ENCODE data around the gene ADGRL3.
"Not testable (repeated sequence)": the region's sequence is repeated elsewhere in the genome, so short reads cannot be mapped to it uniquely, and the experiment has no call there.

Gene ADGRL3

GRCh38 chr4:61933527-61933926 is 733.4 kb downstream of the ADGRL3 start:
- no peak for DNase-seq

- no peak for DNase-seq
These were observed 734.1 kb downstream of the ADGRL3 start for GRCh38 chr4:61934198-61934597.

- no peak for DNase-seq
These were observed 738.2 kb downstream of the ADGRL3 start for GRCh38 chr4:61938250-61938846.

- DNase-seq = no peak
These were observed 750.5 kb downstream of the ADGRL3 start for GRCh38 chr4:61950625-61951024.

- DNase-seq = no peak
These were observed 753.3 kb downstream of the ADGRL3 start for GRCh38 chr4:61953386-61953785.

- no peak for DNase-seq
These were observed 758.5 kb downstream of the ADGRL3 start for GRCh38 chr4:61958591-61958990.

GRCh38 chr4:61959087-61959486 is 759.0 kb downstream of the ADGRL3 start:
- no peak for DNase-seq

GRCh38 chr4:61984260-61984909 is 784.3 kb downstream of the ADGRL3 start:
- no peak for DNase-seq

- no peak for DNase-seq
These were observed 785.3 kb downstream of the ADGRL3 start for GRCh38 chr4:61985426-61985825.

- DNase-seq = not testable (repeated sequence)
These were observed 786.8 kb downstream of the ADGRL3 start for GRCh38 chr4:61986929-61987328.

GRCh38 chr4:61992351-61992750 is 792.2 kb downstream of the ADGRL3 start:
- no peak for DNase-seq

GRCh38 chr4:61994036-61994435 is 793.9 kb downstream of the ADGRL3 start:
- no peak for DNase-seq

- no peak for DNase-seq
These were observed 795.7 kb downstream of the ADGRL3 start for GRCh38 chr4:61995717-61996340.

GRCh38 chr4:61996943-61997342 is 796.8 kb downstream of the ADGRL3 start:
- DNase-seq = no peak

- DNase-seq = no peak
These were observed 797.7 kb downstream of the ADGRL3 start for GRCh38 chr4:61997831-61998230.

GRCh38 chr4:62003695-62004094 is 803.6 kb downstream of the ADGRL3 start:
- no peak for DNase-seq

GRCh38 chr4:62004881-62005280 is 804.8 kb downstream of the ADGRL3 start:
- DNase-seq = no peak

- no peak for DNase-seq
These were observed 806.0 kb downstream of the ADGRL3 start for GRCh38 chr4:62006108-62006507.

- DNase-seq = no peak
These were observed 815.1 kb downstream of the ADGRL3 start for GRCh38 chr4:62015043-62015739.

GRCh38 chr4:62018537-62018936 is 818.4 kb downstream of the ADGRL3 start:
- no peak for DNase-seq

GRCh38 chr4:62023633-62024032 is 823.5 kb downstream of the ADGRL3 start:
- DNase-seq = no peak

GRCh38 chr4:62028745-62029144 is 828.6 kb downstream of the ADGRL3 start:
- no peak for DNase-seq

- no peak for DNase-seq
These were observed 830.8 kb downstream of the ADGRL3 start for GRCh38 chr4:62030958-62031357.

- DNase-seq = no peak
These were observed 837.4 kb downstream of the ADGRL3 start for GRCh38 chr4:62037571-62037970.
